ENCODE results near the gene DYNC2I2.
"Not testable (repeated sequence)": the region's sequence is repeated elsewhere in the genome, so short reads cannot be mapped to it uniquely, and the experiment has no call there.

DYNC2I2 gene

GRCh38 chr9:128611600-128612394 lies 44.9 kb downstream of the DYNC2I2 start:
- no peak for DNase-seq

GRCh38 chr9:128610897-128611296 lies 45.8 kb downstream of the DYNC2I2 start:
- DNase-seq: no peak

GRCh38 chr9:128607642-128608350 lies 48.9 kb downstream of the DYNC2I2 start:
- no peak for DNase-seq

GRCh38 chr9:128603697-128604096 lies 53.0 kb downstream of the DYNC2I2 start:
- no peak for DNase-seq

- DNase-seq: no peak
Measured at GRCh38 chr9:128600099-128600498, 56.5 kb downstream of the DYNC2I2 start.

GRCh38 chr9:128595471-128595870 lies 61.2 kb downstream of the DYNC2I2 start:
- no peak for DNase-seq

- DNase-seq: no peak
Measured at GRCh38 chr9:128593856-128594255, 62.8 kb downstream of the DYNC2I2 start.

- no peak for DNase-seq
Measured at GRCh38 chr9:128593039-128593438, 63.6 kb downstream of the DYNC2I2 start.

- no peak for DNase-seq
Measured at GRCh38 chr9:128588581-128589233, 67.9 kb downstream of the DYNC2I2 start.

GRCh38 chr9:128587453-128587852 lies 69.2 kb downstream of the DYNC2I2 start:
- no peak for DNase-seq

GRCh38 chr9:128586934-128587333 lies 69.7 kb downstream of the DYNC2I2 start:
- not testable (repeated sequence) for DNase-seq

- DNase-seq: not testable (repeated sequence)
Measured at GRCh38 chr9:128585155-128585554, 71.5 kb downstream of the DYNC2I2 start.

Data from NCI-H345 (cell line).